GM12878 (cell line): Measurements from ENCODE around the gene SMIM13. TPM values are rescaled to one million over a fixed set of nuclear protein-coding genes. Genes with fewer than 3 reads are reported as not detected.

Source experiments
- ASH2L ChIP-seq: fragments of 300-600, 200-600 bp; sonication (generic); IDR thresholded peaks from 2 replicates; pipeline ENCODE4 v1.6.1; 2017; ENCODE audit warnings: low read depth, mild to moderate bottlenecking, borderline replicate concordance
- EGR1 ChIP-seq, 2 experiments: IDR thresholded peaks; 1 replicate in 1 of 2; 2 replicates in 1 of 2; pipeline ENCODE4 v1.6.1; 2011 to 2012; ENCODE audit warnings: low read depth in 2 of 2, low read length in 2 of 2, borderline replicate concordance in 1 of 2, mild to moderate bottlenecking in 1 of 2, moderate library complexity in 1 of 2
- FOXK2 ChIP-seq: fragments of 450-650 bp; IDR thresholded peaks from 2 replicates; pipeline ENCODE4 v1.6.1; 2017; ENCODE audit warnings: mild to moderate bottlenecking, moderate library complexity
- JUND ChIP-seq: IDR thresholded peaks from 2 replicates; pipeline ENCODE4 v1.6.1; 2012; ENCODE audit warnings: low read depth, mild to moderate bottlenecking, low read length, improper control_type of control experiment, moderate library complexity
- LARP7 ChIP-seq: fragments of 450-650 bp; IDR thresholded peaks from 2 replicates; pipeline ENCODE4 v1.6.1; 2017; ENCODE audit warnings: mild to moderate bottlenecking
- NRF1 ChIP-seq: conservative IDR thresholded peaks from 2 replicates; pipeline ENCODE4 v1.6.1; 2011; ENCODE audit warnings: mild to moderate bottlenecking, low read depth, low read length, improper control_type of control experiment
- POLR2A ChIP-seq: IDR thresholded peaks from 2 replicates; pipeline ENCODE4 v1.6.1; 2011; ENCODE audit warnings: low read depth, mild to moderate bottlenecking, low read length
- RELA ChIP-seq: fragments of 450-650 bp; IDR thresholded peaks from 2 replicates; pipeline ENCODE4 v1.8.0; 2014; ENCODE audit warnings: borderline replicate concordance; ENCODE audit not compliant: partially characterized antibody
- SMAD5 ChIP-seq: IDR thresholded peaks from 2 replicates; pipeline ENCODE4 v1.6.1; 2016; ENCODE audit warnings: antibody characterized with exemption, low read depth
- SRF ChIP-seq, 2 experiments: IDR thresholded peaks; 2 replicates each; pipeline ENCODE4 v1.6.1; 2011; ENCODE audit warnings: low read depth in 2 of 2, low read length in 2 of 2, mild to moderate bottlenecking in 1 of 2, moderate library complexity in 1 of 2
- TAF1 ChIP-seq: IDR thresholded peaks from 2 replicates; pipeline ENCODE4 v1.6.1; 2011; ENCODE audit warnings: mild to moderate bottlenecking, low read depth, low read length, borderline replicate concordance
- YY1 ChIP-seq: IDR thresholded peaks from 2 replicates; pipeline ENCODE4 v1.6.1; 2011; ENCODE audit warnings: low read depth, mild to moderate bottlenecking, low read length
- ZNF384 ChIP-seq: IDR thresholded peaks from 2 replicates; pipeline ENCODE4 v1.6.1; 2012; ENCODE audit warnings: low read depth, mild to moderate bottlenecking, low read length, improper control_type of control experiment, borderline replicate concordance
- polyA plus RNA-seq, 11 experiments: library from polyadenylated mRNA; depleted of rRNA in 4 of 11; unstranded in 6 of 11; stranded (reverse) in 5 of 11; fragments of >200 nt; fragmentation: Nextera tagmentation in 4 of 11; fragmentation: Illumina TruSeq in 1 of 11; extraction: Ambion mirVana in 4 of 11; extraction: Trizol in 1 of 11; gene quantifications; 1 replicate in 1 of 11; 2 replicates in 10 of 11; pipeline versions ENCODE4 v1.2.1 to v1.2.3, GENCODE V29; 2011 to 2016; ENCODE audit warnings: inconsistent platforms in 2 of 11, missing spikeins in 2 of 11, low read depth in 1 of 11
- total RNA-seq, 4 experiments: library from RNA; depleted of rRNA in 3 of 4; stranded (reverse); fragments of >200 nt in 3 of 4; fragmentation: Illumina TruSeq in 1 of 4; extraction: Trizol in 1 of 4; gene quantifications; 2 replicates each; pipeline versions ENCODE4 v1.2.1 to v1.2.3, GENCODE V29; 2013 to 2021
- TF ChIP-seq, protein P1 (sequence below): IDR thresholded peaks from 2 replicates; pipeline ENCODE4 v1.6.1; 2012; ENCODE audit warnings: mild to moderate bottlenecking, low read depth, low read length
- TF ChIP-seq, protein P2 (sequence below): IDR thresholded peaks from 2 replicates; pipeline ENCODE4 v1.6.1; 2011; ENCODE audit warnings: low read depth, mild to moderate bottlenecking, low read length, moderate library complexity, borderline replicate concordance; ENCODE audit errors: extremely low read depth
- TF ChIP-seq, protein P3 (sequence below): IDR thresholded peaks from 2 replicates; pipeline ENCODE4 v1.6.1; 2012; ENCODE audit warnings: low read depth, low read length, improper control_type of control experiment
- TF ChIP-seq, protein P4 (sequence below): fragments of 450-650 bp; IDR thresholded peaks from 2 replicates; pipeline ENCODE4 v1.6.1; 2016; ENCODE audit warnings: mild to moderate bottlenecking, moderate library complexity, borderline replicate concordance
- TF ChIP-seq, protein P5 (sequence below), 3 experiments: IDR thresholded peaks in 2 of 3; conservative IDR thresholded peaks in 1 of 3; 2 replicates each; pipeline ENCODE4 v1.5.1; 2011; ENCODE audit warnings: low read depth in 3 of 3, low read length in 3 of 3, mild to moderate bottlenecking in 3 of 3, control low read depth in 2 of 3, moderate library complexity in 2 of 3, inconsistent platforms in 1 of 3, mixed read lengths in 1 of 3; ENCODE audit not compliant: control insufficient read depth in 2 of 3, insufficient read depth in 1 of 3; ENCODE audit errors: extremely low read depth in 1 of 3

The SMIM13 gene
- total and polyA plus RNA-seq, 10 of the 15 experiments (the other 5 are each of a cell fraction or from before 2014, with no cell fraction given), result 2.0 to 8.5 (median 4.7) TPM

DNA sequence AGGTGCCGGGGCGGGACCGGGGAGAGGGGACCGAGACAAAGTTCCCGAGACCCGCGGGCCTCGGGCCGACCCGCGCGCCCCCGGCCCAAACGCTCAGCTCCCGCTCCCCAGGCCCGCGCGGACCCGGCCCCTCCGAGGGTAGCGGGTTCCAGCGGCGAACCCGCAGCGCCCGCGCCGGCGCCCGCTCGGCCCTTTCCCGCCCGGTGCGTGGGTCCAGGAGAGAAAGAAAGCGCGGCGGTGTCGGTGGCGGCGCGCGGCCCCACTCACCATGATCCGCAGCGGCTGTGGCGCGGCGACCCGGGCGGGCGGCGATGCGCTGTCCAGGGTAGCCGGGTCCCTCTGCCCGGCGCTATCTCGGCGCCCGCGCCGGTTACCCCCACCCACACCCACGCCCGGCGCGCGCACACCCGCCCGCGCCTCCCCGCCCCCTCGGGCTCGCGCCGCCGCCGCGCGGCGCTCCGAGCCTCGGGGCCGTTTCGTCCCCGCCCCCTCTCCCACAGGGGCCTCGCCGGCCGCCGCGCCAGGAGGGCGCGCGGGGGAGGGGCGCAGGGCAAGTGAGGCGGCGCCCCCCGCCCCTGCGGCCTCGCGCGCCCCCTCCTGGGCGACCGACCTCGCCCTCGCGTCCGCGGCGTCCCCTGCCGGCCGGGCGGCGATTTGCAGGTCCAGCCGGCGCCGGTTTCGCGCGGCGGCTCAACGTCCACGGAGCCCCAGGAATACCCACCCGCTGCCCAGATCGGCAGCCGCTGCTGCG is 49.5 kb upstream of the SMIM13 start, which contains the start of gene ELOVL2 (continued):
- TF ChIP-seq, protein P1, sequence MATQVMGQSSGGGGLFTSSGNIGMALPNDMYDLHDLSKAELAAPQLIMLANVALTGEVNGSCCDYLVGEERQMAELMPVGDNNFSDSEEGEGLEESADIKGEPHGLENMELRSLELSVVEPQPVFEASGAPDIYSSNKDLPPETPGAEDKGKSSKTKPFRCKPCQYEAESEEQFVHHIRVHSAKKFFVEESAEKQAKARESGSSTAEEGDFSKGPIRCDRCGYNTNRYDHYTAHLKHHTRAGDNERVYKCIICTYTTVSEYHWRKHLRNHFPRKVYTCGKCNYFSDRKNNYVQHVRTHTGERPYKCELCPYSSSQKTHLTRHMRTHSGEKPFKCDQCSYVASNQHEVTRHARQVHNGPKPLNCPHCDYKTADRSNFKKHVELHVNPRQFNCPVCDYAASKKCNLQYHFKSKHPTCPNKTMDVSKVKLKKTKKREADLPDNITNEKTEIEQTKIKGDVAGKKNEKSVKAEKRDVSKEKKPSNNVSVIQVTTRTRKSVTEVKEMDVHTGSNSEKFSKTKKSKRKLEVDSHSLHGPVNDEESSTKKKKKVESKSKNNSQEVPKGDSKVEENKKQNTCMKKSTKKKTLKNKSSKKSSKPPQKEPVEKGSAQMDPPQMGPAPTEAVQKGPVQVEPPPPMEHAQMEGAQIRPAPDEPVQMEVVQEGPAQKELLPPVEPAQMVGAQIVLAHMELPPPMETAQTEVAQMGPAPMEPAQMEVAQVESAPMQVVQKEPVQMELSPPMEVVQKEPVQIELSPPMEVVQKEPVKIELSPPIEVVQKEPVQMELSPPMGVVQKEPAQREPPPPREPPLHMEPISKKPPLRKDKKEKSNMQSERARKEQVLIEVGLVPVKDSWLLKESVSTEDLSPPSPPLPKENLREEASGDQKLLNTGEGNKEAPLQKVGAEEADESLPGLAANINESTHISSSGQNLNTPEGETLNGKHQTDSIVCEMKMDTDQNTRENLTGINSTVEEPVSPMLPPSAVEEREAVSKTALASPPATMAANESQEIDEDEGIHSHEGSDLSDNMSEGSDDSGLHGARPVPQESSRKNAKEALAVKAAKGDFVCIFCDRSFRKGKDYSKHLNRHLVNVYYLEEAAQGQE, result peak; percentile 73
- TF ChIP-seq RELA, result no peak
- TF ChIP-seq SRF (IDR thresholded peaks at IDR 0.05; ENCODE audit: low read depth in 2 of 2, low read length in 2 of 2), result no peak
- TF ChIP-seq LARP7, result no peak
- no peak for TF ChIP-seq ASH2L
- TF ChIP-seq, protein P2, sequence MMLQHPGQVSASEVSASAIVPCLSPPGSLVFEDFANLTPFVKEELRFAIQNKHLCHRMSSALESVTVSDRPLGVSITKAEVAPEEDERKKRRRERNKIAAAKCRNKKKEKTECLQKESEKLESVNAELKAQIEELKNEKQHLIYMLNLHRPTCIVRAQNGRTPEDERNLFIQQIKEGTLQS, result no peak
- no peak for TF ChIP-seq TAF1
- no peak for TF ChIP-seq ZNF384
- TF ChIP-seq POLR2A, result no peak
- TF ChIP-seq, protein P3, sequence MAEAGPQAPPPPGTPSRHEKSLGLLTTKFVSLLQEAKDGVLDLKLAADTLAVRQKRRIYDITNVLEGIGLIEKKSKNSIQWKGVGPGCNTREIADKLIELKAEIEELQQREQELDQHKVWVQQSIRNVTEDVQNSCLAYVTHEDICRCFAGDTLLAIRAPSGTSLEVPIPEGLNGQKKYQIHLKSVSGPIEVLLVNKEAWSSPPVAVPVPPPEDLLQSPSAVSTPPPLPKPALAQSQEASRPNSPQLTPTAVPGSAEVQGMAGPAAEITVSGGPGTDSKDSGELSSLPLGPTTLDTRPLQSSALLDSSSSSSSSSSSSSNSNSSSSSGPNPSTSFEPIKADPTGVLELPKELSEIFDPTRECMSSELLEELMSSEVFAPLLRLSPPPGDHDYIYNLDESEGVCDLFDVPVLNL, result no peak
- TF ChIP-seq, protein P4, sequence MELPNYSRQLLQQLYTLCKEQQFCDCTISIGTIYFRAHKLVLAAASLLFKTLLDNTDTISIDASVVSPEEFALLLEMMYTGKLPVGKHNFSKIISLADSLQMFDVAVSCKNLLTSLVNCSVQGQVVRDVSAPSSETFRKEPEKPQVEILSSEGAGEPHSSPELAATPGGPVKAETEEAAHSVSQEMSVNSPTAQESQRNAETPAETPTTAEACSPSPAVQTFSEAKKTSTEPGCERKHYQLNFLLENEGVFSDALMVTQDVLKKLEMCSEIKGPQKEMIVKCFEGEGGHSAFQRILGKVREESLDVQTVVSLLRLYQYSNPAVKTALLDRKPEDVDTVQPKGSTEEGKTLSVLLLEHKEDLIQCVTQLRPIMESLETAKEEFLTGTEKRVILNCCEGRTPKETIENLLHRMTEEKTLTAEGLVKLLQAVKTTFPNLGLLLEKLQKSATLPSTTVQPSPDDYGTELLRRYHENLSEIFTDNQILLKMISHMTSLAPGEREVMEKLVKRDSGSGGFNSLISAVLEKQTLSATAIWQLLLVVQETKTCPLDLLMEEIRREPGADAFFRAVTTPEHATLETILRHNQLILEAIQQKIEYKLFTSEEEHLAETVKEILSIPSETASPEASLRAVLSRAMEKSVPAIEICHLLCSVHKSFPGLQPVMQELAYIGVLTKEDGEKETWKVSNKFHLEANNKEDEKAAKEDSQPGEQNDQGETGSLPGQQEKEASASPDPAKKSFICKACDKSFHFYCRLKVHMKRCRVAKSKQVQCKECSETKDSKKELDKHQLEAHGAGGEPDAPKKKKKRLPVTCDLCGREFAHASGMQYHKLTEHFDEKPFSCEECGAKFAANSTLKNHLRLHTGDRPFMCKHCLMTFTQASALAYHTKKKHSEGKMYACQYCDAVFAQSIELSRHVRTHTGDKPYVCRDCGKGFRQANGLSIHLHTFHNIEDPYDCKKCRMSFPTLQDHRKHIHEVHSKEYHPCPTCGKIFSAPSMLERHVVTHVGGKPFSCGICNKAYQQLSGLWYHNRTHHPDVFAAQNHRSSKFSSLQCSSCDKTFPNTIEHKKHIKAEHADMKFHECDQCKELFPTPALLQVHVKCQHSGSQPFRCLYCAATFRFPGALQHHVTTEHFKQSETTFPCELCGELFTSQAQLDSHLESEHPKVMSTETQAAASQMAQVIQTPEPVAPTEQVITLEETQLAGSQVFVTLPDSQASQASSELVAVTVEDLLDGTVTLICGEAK, result no peak
- 0 out of 2 replicates have a peak, but pooled peaks have one; percentile 21 for TF ChIP-seq YY1
- TF ChIP-seq, protein P5, sequence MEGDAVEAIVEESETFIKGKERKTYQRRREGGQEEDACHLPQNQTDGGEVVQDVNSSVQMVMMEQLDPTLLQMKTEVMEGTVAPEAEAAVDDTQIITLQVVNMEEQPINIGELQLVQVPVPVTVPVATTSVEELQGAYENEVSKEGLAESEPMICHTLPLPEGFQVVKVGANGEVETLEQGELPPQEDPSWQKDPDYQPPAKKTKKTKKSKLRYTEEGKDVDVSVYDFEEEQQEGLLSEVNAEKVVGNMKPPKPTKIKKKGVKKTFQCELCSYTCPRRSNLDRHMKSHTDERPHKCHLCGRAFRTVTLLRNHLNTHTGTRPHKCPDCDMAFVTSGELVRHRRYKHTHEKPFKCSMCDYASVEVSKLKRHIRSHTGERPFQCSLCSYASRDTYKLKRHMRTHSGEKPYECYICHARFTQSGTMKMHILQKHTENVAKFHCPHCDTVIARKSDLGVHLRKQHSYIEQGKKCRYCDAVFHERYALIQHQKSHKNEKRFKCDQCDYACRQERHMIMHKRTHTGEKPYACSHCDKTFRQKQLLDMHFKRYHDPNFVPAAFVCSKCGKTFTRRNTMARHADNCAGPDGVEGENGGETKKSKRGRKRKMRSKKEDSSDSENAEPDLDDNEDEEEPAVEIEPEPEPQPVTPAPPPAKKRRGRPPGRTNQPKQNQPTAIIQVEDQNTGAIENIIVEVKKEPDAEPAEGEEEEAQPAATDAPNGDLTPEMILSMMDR (IDR thresholded peaks at IDR 0.05 in 2 of 3, conservative IDR thresholded peaks at IDR 0.05 in 1 of 3; ENCODE audit: control insufficient read depth in 2 of 3, extremely low read depth in 1 of 3, insufficient read depth in 1 of 3, low read depth in 3 of 3, low read length in 3 of 3), result peak; percentile 33 to 47 (median 42); a peak in 5 of 6 replicates
- TF ChIP-seq NRF1, result no peak
- TF ChIP-seq EGR1 (IDR thresholded peaks at IDR 0.05; ENCODE audit: borderline replicate concordance in 1 of 2, low read depth in 2 of 2, low read length in 2 of 2), result peak in 1 of 2 experiments; percentile 57; a peak in 1 of 3 replicates
- TF ChIP-seq FOXK2, result no peak
- TF ChIP-seq SMAD5, result no peak
- no peak for TF ChIP-seq JUND
